ENCODE measurements around the gene MYOZ1.

The MYOZ1 gene

DNA sequence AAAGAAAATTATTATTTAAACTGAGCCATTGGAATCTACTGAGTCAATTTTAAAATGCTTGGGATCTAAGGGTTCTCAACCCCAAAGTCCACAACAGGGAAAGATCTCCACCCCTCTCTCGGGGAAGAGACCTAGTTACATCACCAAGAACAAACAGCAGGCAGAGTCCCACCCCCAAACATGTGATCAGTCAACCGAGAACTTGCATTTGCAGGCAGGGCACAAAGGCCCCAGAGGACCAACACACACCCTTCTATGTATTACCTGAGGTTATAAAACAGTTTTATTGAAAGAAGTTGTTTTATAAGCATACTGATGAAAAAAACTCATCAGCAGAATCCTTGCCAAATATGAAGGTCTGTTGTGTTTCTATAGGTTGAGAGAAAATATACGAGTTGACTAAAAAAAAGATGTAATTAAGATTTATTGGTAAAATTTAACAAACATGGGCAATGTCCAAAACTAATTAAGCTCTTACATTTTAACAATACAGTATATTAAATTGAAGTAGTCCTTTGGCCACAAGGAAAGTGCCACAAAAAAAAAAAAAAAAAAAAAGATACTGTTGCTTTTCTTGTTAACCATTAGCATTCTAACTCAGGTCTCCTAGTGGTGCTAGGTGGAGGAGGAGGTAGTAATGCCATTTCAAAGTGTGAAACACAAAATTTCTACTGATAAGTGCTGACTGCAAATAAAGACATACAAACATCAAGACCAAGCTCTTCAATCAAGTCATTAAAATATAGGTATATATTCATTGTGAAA, 49.2 kb downstream of the MYOZ1 start:
- no peak overlapping the region for H3K27ac ChIP-seq
- TF ChIP-seq, protein P1, sequence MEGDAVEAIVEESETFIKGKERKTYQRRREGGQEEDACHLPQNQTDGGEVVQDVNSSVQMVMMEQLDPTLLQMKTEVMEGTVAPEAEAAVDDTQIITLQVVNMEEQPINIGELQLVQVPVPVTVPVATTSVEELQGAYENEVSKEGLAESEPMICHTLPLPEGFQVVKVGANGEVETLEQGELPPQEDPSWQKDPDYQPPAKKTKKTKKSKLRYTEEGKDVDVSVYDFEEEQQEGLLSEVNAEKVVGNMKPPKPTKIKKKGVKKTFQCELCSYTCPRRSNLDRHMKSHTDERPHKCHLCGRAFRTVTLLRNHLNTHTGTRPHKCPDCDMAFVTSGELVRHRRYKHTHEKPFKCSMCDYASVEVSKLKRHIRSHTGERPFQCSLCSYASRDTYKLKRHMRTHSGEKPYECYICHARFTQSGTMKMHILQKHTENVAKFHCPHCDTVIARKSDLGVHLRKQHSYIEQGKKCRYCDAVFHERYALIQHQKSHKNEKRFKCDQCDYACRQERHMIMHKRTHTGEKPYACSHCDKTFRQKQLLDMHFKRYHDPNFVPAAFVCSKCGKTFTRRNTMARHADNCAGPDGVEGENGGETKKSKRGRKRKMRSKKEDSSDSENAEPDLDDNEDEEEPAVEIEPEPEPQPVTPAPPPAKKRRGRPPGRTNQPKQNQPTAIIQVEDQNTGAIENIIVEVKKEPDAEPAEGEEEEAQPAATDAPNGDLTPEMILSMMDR (conservative IDR thresholded peaks at IDR 0.05; ENCODE audit: low read depth) = no peak
- ChIA-PET POLR2A (ENCODE audit: low non-redundant PET) (no interaction called here), CTCF (interaction anchor here (0.7 to 0.9 kb wide), 3 partner anchors 11 to 237 kb away, joined by 3 to 4 read pairs (median 4); no protein-coding TSS in a partner anchor)
- peak; percentile 46 for DNase-seq (ENCODE audit: low spot score)

DNA sequence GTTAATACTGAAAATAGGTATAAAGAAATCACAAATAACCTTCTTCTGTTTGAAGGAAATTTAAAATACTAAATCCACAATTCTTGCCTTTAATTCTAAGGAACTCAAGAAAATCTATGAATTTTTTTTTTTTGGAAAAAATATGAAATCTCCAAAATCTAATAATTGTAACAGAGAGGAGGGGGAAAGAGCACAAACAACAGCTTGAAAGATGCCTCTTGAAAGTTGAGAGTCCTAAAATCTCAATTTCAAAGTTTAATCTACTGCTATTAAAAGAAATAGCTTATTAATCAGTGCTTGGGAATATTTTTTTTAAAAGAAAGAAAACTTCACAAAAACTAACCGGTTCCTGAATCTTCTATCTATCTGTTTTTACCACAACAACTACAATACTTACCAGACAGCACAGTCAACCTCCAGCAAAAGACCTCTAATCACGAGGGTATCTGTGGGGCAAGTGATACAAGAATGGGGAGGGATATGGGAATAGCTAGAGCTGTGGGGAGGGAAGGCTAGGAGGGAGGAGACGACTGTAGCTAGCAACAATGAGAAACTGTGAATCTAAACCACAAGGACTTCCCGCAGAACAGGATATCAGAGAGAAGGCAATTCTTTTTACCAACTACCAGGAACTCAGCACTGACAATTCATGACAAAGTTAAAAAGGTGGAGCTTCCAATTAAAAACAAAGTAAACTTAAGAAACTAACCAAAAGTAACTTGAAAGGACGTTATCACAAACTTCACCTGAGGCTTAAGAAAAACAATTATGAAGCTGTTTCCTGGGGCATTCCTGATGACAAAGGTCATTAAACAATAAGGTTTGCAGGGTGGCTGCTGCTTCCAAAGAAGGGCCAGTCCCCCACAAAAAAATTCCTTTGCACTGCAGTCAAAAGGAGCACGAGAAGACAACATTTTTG, 50.1 kb downstream of the MYOZ1 start, which contains the start of gene USP54:
USP54 (minus strand) TSS at position 462 of the 919 bp plus-strand sequence. CDS start 15,684 bp downstream, outside the sequence.
- TF ChIP-seq, protein P1 (conservative IDR thresholded peaks at IDR 0.05; ENCODE audit: low read depth) = no peak
- no peak within 1 kb of the TSS for H3K27ac ChIP-seq
- DNase-seq (ENCODE audit: low spot score) = peak; percentile 36
- ChIA-PET POLR2A (ENCODE audit: low non-redundant PET) (interaction anchor here (0.9 kb wide), 1 partner anchor 18 kb away, joined by 3 read pairs; no protein-coding TSS in a partner anchor), CTCF (interaction anchor here (0.6 to 0.9 kb wide), 3 partner anchors 14 to 53 kb away, joined by 3 to 4 read pairs (median 3); no protein-coding TSS in a partner anchor)

DNA sequence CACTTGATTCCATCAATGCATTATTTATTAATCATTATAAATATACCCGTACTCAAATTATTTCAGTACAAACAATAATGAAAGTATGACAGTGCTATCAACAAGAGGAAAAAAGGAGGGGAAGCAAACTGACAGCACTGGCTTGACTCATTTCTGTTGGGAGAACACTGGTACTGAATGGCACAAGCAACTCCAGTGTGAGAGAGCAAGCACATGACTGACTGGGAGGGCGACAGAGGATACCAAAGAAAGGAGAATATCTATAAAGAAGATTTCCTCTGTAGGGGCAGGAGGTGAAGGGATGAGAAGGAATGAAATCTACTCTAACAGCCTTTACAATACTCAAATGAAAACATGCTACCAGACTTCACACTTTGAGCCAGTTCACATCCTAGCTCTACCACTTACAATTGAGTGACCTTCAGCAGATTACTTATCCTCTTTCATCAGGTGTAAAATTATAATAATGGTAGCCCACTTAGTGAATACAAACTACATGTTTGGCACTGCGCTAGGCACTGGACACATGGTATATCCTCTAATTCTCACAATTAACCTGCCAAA, 51.6 kb downstream of the MYOZ1 start:
- TF ChIP-seq, protein P1 (conservative IDR thresholded peaks at IDR 0.05; ENCODE audit: low read depth) = no peak
- no peak overlapping the region for H3K27ac ChIP-seq
- no peak for DNase-seq (ENCODE audit: low spot score)
- ChIA-PET POLR2A (ENCODE audit: low non-redundant PET) (no interaction called here), CTCF (no interaction called here)

DNA sequence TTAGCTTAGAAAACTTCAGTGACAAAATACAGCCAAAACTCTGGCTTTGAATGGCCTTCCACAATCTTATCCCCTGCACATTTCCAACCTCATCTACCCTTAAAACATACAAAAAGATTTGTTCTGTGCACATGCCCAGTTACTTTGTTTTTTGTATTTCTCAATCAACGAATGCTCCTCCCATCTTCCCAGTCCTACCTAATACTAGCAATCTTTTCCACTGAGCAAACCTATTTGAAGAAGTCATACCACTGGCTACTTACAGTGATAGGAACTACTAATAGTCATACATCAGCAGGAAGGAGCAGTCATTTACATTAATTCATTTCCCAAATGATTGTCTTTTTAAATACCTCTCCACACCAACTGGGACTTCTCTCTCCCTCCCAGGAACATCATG, 52.6 kb downstream of the MYOZ1 start:
- ChIA-PET POLR2A (ENCODE audit: low non-redundant PET) (no interaction called here), CTCF (no interaction called here)
- no peak for DNase-seq (ENCODE audit: low spot score)

DNA sequence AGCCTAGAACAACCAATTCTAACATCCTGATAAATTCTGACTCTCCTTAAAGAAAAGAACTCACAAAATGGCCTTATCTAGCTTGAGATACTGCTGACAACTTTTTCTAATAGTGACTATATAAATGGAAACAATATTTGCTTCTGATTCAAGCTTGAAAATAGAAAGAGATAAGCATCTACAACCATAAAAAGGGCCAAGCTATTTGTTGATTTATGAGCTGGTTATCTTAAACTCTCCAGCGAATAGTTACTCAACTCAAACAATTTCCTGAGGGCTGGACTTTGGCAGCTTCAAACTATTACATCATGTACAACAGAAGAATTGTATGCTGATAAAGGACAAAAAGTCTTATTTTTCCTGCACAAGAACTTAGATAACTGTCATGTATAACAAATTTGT, 54.7 kb downstream of the MYOZ1 start:
- CTCF ChIA-PET = interaction anchor here (0.6 kb wide), 1 partner anchor 815 kb away, joined by 4 read pairs; no protein-coding TSS in a partner anchor
- H3K27ac ChIP-seq = no peak overlapping the region
- POLR2A ChIA-PET (ENCODE audit: low non-redundant PET) = no interaction called here
- TF ChIP-seq, protein P1 (conservative IDR thresholded peaks at IDR 0.05; ENCODE audit: low read depth) = no peak
- no peak for DNase-seq (ENCODE audit: low spot score)

More for the DNA sequence above, 52.6 kb downstream of the MYOZ1 start:
- TF ChIP-seq, protein P1 (conservative IDR thresholded peaks at IDR 0.05; ENCODE audit: low read depth) = no peak
- H3K27ac ChIP-seq = peak overlapping the region; percentile 37; the same call in 1 of the 2 replicates

GRCh38 chr10:73585327-73585726, 55.9 kb downstream of the MYOZ1 start:
- DNase-seq (ENCODE audit: low spot score) = no peak
- CTCF ChIA-PET = no interaction called here
- H3K27ac ChIP-seq = peak overlapping the region; percentile 34; the same call in 1 of the 2 replicates
- TF ChIP-seq, protein P1 (conservative IDR thresholded peaks at IDR 0.05; ENCODE audit: low read depth) = no peak
- POLR2A ChIA-PET (ENCODE audit: low non-redundant PET) = no interaction called here
